Activated T-helper 1 cell treated with anti-CD3 and anti-CD28 coated beads, Interleukin-12 subunit alpha, Interleukin-12 subunit beta, Interleukin-2, Interleukin-4 antibody, amounts not matched to agents 30 ng/mL and 10 ng/mL and 1 ng/mL, durations not matched to agents 14 hours and 24 hours and 36 hours (primary cell): ENCODE results near the gene OSGEPL1. TPM values are rescaled to one million over a fixed set of nuclear protein-coding genes. Genes with fewer than 3 reads are reported as not detected.
"Not testable (repeated sequence)": the region's sequence is repeated elsewhere in the genome, so short reads cannot be mapped to it uniquely, and the experiment has no call there.

Source experiments
- DNase-seq: peaks from one replicate; pipeline ENCODE4 v3.0.0; 2021; ENCODE audit warnings: low spot score
- H3K27ac Mint-ChIP-seq: one replicate; pipeline ENCODE4 v1.8.0; 2021; ENCODE audit warnings: mild to moderate bottlenecking, mixed read lengths
- H3K27me3 Mint-ChIP-seq: one replicate; pipeline ENCODE4 v1.8.0; 2022; ENCODE audit warnings: mild to moderate bottlenecking, moderate library complexity, mixed read lengths; ENCODE audit not compliant: insufficient read depth
- H3K36me3 Mint-ChIP-seq: one replicate; pipeline ENCODE4 v1.8.0; 2021; ENCODE audit warnings: low read depth, mixed read lengths
- H3K4me1 Mint-ChIP-seq: one replicate; pipeline ENCODE4 v1.8.0; 2021; ENCODE audit warnings: low read depth, mixed read lengths
- H3K4me3 Mint-ChIP-seq: one replicate; pipeline ENCODE4 v1.8.0; 2021; ENCODE audit warnings: mild to moderate bottlenecking, moderate library complexity, mixed read lengths
- H3K9me3 Mint-ChIP-seq: one replicate; pipeline ENCODE4 v1.8.0; 2021; ENCODE audit warnings: mixed read lengths
- intact Hi-C: fragments of 100-400 bp; cut with micrococcal nuclease; formaldehyde crosslinking; loops from one replicate; pipeline ENCODE4 v1.15.1; 2024
- total RNA-seq: library from RNA; stranded (reverse); gene quantifications from 2 replicates; pipeline ENCODE4 v1.2.3, GENCODE V29; 2022

OSGEPL1 gene
- total RNA-seq, 1 donor from 2014 or later = 8.3 TPM

GRCh38 chr2:189782221-189782671 is 19.7 kb upstream of the OSGEPL1 start:
- H3K27me3 Mint-ChIP-seq = no peaks in the 10 kb centered on the region
- DNase-seq = no peak
- peak overlapping the region; percentile 92 for H3K4me3 Mint-ChIP-seq
- no peaks in the 10 kb centered on the region for H3K9me3 Mint-ChIP-seq
- H3K36me3 Mint-ChIP-seq = peaks cover 47% of the 10 kb centered on the region
- intact Hi-C loops = loop anchor here (5.0 to 10.0 kb wide), 4 partner anchors 753 to 1903 kb away; partner anchors contain the start of genes GLS and NEMP2
- peak overlapping the region; percentile 45 for H3K27ac Mint-ChIP-seq
- peaks cover 43% of the 10 kb centered on the region for H3K4me1 Mint-ChIP-seq

- Mint-ChIP-seq H3K4me1 (no peaks in the 10 kb centered on the region), H3K4me3 (no peak overlapping the region), H3K27ac (no peak overlapping the region), H3K9me3 (no peaks in the 10 kb centered on the region), H3K36me3 (peaks cover 31% of the 10 kb centered on the region), H3K27me3 (no peaks in the 10 kb centered on the region)
- DNase-seq = no peak
- intact Hi-C loops = no loop called here
Observed at GRCh38 chr2:189772212-189772611, 9.6 kb upstream of the OSGEPL1 start.

GRCh38 chr2:189770590-189771322 is 8.2 kb upstream of the OSGEPL1 start:
- Mint-ChIP-seq H3K4me3 (no peak overlapping the region), H3K9me3 (no peaks in the 10 kb centered on the region), H3K27ac (no peak overlapping the region), H3K4me1 (no peaks in the 10 kb centered on the region), H3K27me3 (no peaks in the 10 kb centered on the region), H3K36me3 (peaks cover 38% of the 10 kb centered on the region)
- no peak for DNase-seq
- intact Hi-C loops = no loop called here

- Mint-ChIP-seq H3K27ac (peak overlapping the region; percentile 23), H3K36me3 (peaks cover 16% of the 10 kb centered on the region), H3K9me3 (no peaks in the 10 kb centered on the region), H3K4me1 (peaks cover 14% of the 10 kb centered on the region), H3K4me3 (peak overlapping the region; percentile 92), H3K27me3 (no peaks in the 10 kb centered on the region)
- intact Hi-C loops = loop anchor here (2.0 kb wide), 2 partner anchors 555 to 1119 kb away; partner anchors contain the start of gene HIBCH
- DNase-seq = no peak
Observed at GRCh38 chr2:189763908-189764661, 1.5 kb upstream of the OSGEPL1 start.

- Mint-ChIP-seq H3K9me3 (no peaks in the 10 kb centered on the region), H3K27me3 (no peaks in the 10 kb centered on the region), H3K27ac (peak overlapping the region; percentile 99), H3K36me3 (peaks cover 9% of the 10 kb centered on the region), H3K4me3 (peak overlapping the region; percentile 92), H3K4me1 (peaks cover 14% of the 10 kb centered on the region)
- DNase-seq = no peak
- intact Hi-C loops = loop anchor here (1.0 to 2.0 kb wide), 6 partner anchors 22 to 1121 kb away; partner anchors contain the start of genes ANKAR, ASNSD1, HIBCH and ORMDL1
Observed at GRCh38 chr2:189762229-189762550, 402 bp downstream of the OSGEPL1 start.

GRCh38 chr2:189760154-189760553 is 2.4 kb downstream of the OSGEPL1 start:
- H3K9me3 Mint-ChIP-seq, H3K36me3 Mint-ChIP-seq, intact Hi-C loops, DNase-seq, H3K4me3 Mint-ChIP-seq, H3K27ac Mint-ChIP-seq, H3K27me3 Mint-ChIP-seq: not testable (repeated sequence)
- H3K4me1 Mint-ChIP-seq = peaks cover 14% of the 10 kb centered on the region

- Mint-ChIP-seq H3K4me1 (no peaks in the 10 kb centered on the region), H3K27ac (no peak overlapping the region), H3K27me3 (no peaks in the 10 kb centered on the region), H3K36me3 (peaks cover 5% of the 10 kb centered on the region), H3K4me3 (no peak overlapping the region), H3K9me3 (no peaks in the 10 kb centered on the region)
- intact Hi-C loops = no loop called here
- DNase-seq = no peak
Observed at GRCh38 chr2:189756311-189756952, 6.2 kb downstream of the OSGEPL1 start.

- intact Hi-C loops = loop anchor here (1.0 kb wide), 1 partner anchor 319 kb away; no protein-coding TSS in a partner anchor
- peak; percentile 17 for DNase-seq
- no peaks in the 10 kb centered on the region for H3K27me3 Mint-ChIP-seq
- no peak overlapping the region for H3K27ac Mint-ChIP-seq
- no peaks in the 10 kb centered on the region for H3K9me3 Mint-ChIP-seq
- peaks cover 8% of the 10 kb centered on the region for H3K36me3 Mint-ChIP-seq
- H3K4me3 Mint-ChIP-seq = no peak overlapping the region
- no peaks in the 10 kb centered on the region for H3K4me1 Mint-ChIP-seq
Observed at GRCh38 chr2:189751080-189751658, 11.4 kb downstream of the OSGEPL1 start.

GRCh38 chr2:189729430-189729829 is 33.2 kb downstream of the OSGEPL1 start:
- H3K36me3 Mint-ChIP-seq = no peaks in the 10 kb centered on the region
- no peaks in the 10 kb centered on the region for H3K9me3 Mint-ChIP-seq
- H3K4me1 Mint-ChIP-seq = no peaks in the 10 kb centered on the region
- intact Hi-C loops = no loop called here
- no peak overlapping the region for H3K4me3 Mint-ChIP-seq
- H3K27ac Mint-ChIP-seq = no peak overlapping the region
- no peaks in the 10 kb centered on the region for H3K27me3 Mint-ChIP-seq
- DNase-seq = no peak

GRCh38 chr2:189726849-189727248 is 35.7 kb downstream of the OSGEPL1 start:
- H3K27ac Mint-ChIP-seq = no peak overlapping the region
- no peaks in the 10 kb centered on the region for H3K9me3 Mint-ChIP-seq
- H3K4me1 Mint-ChIP-seq = peaks cover 4% of the 10 kb centered on the region
- no peaks in the 10 kb centered on the region for H3K27me3 Mint-ChIP-seq
- intact Hi-C loops = no loop called here
- no peaks in the 10 kb centered on the region for H3K36me3 Mint-ChIP-seq
- H3K4me3 Mint-ChIP-seq = no peak overlapping the region
- DNase-seq = no peak

GRCh38 chr2:189726271-189726670 is 36.3 kb downstream of the OSGEPL1 start:
- Mint-ChIP-seq H3K4me1 (peaks cover 4% of the 10 kb centered on the region), H3K4me3 (no peak overlapping the region), H3K9me3 (no peaks in the 10 kb centered on the region), H3K27me3 (no peaks in the 10 kb centered on the region), H3K27ac (no peak overlapping the region), H3K36me3 (no peaks in the 10 kb centered on the region)
- no peak for DNase-seq
- intact Hi-C loops = no loop called here

GRCh38 chr2:189723192-189723591 is 39.4 kb downstream of the OSGEPL1 start:
- no peaks in the 10 kb centered on the region for H3K36me3 Mint-ChIP-seq
- DNase-seq = no peak
- H3K4me3 Mint-ChIP-seq = no peak overlapping the region
- peaks cover 4% of the 10 kb centered on the region for H3K4me1 Mint-ChIP-seq
- intact Hi-C loops = no loop called here
- H3K27me3 Mint-ChIP-seq = no peaks in the 10 kb centered on the region
- no peak overlapping the region for H3K27ac Mint-ChIP-seq
- no peaks in the 10 kb centered on the region for H3K9me3 Mint-ChIP-seq
